Nephron (organoid): ENCODE data around the gene CUBN.
A peak's percentile ranks its signal among the peaks of the same experiment; 100 is the strongest.

Source experiments
- H3K27ac Mint-ChIP-seq, 3 experiments: 2 replicates each; pipeline ENCODE4 v1.8.0; 2020; ENCODE audit warnings: mixed read lengths in 3 of 3, mild to moderate bottlenecking in 2 of 3, moderate library complexity in 1 of 3
- H3K27me3 Mint-ChIP-seq: 2 replicates; pipeline ENCODE4 v1.8.0; 2021; ENCODE audit warnings: low read depth, mild to moderate bottlenecking, moderate library complexity, mixed read lengths
- H3K36me3 Mint-ChIP-seq: 2 replicates; pipeline ENCODE4 v1.8.0; 2020; ENCODE audit warnings: low read depth, mixed read lengths
- H3K4me1 Mint-ChIP-seq: 2 replicates; pipeline ENCODE4 v1.8.0; 2020; ENCODE audit warnings: mixed read lengths
- H3K4me3 Mint-ChIP-seq, 3 experiments: 2 replicates each; pipeline ENCODE4 v1.8.0; 2020; ENCODE audit warnings: mild to moderate bottlenecking in 3 of 3, mixed read lengths in 3 of 3, moderate library complexity in 2 of 3
- H3K9me3 Mint-ChIP-seq: 2 replicates; pipeline ENCODE4 v1.8.0; 2020; ENCODE audit warnings: mixed read lengths
- CTCF ChIP-seq, 3 experiments: fragments of 200-600 bp; sonication (generic); IDR thresholded peaks; one replicate each; pipeline ENCODE4 v1.5.0; 2021; ENCODE audit warnings: antibody characterized with exemption in 3 of 3; ENCODE audit not compliant: unreplicated experiment in 3 of 3

The CUBN gene

GRCh38 chr10:16996530-16996964, 133.1 kb downstream of the CUBN start:
- Mint-ChIP-seq H3K4me3 (no peak overlapping the region), H3K36me3 (no peaks in the 10 kb centered on the region), H3K27me3 (no peaks in the 10 kb centered on the region), H3K4me1 (peaks cover 30% of the 10 kb centered on the region), H3K9me3 (peaks cover 7% of the 10 kb centered on the region), H3K27ac (peak overlapping the region; percentile 61 to 82 (median 75))
- no peak for TF ChIP-seq CTCF (IDR thresholded peaks at IDR 0.05; ENCODE audit: unreplicated experiment in 3 of 3)

GRCh38 chr10:16995867-16996529, 133.6 kb downstream of the CUBN start:
- H3K4me1 Mint-ChIP-seq: peaks cover 30% of the 10 kb centered on the region
- H3K36me3 Mint-ChIP-seq: peaks cover 3% of the 10 kb centered on the region
- no peak for TF ChIP-seq CTCF (IDR thresholded peaks at IDR 0.05; ENCODE audit: unreplicated experiment in 3 of 3)
- H3K4me3 Mint-ChIP-seq: no peak overlapping the region
- peak overlapping the region; percentile 61 to 82 (median 75) for H3K27ac Mint-ChIP-seq
- H3K9me3 Mint-ChIP-seq: peaks cover 9% of the 10 kb centered on the region
- no peaks in the 10 kb centered on the region for H3K27me3 Mint-ChIP-seq

- H3K27ac Mint-ChIP-seq: peak overlapping the region in 1 of 3 experiments; percentile 77
- peaks cover 3% of the 10 kb centered on the region for H3K36me3 Mint-ChIP-seq
- peaks cover 19% of the 10 kb centered on the region for H3K4me1 Mint-ChIP-seq
- no peaks in the 10 kb centered on the region for H3K27me3 Mint-ChIP-seq
- H3K4me3 Mint-ChIP-seq: no peak overlapping the region
- TF ChIP-seq CTCF (IDR thresholded peaks at IDR 0.05; ENCODE audit: unreplicated experiment in 3 of 3): no peak
- peaks cover 9% of the 10 kb centered on the region for H3K9me3 Mint-ChIP-seq
Observed at GRCh38 chr10:16993186-16993585, 136.4 kb downstream of the CUBN start.

GRCh38 chr10:16992611-16993119, 136.9 kb downstream of the CUBN start:
- no peak for TF ChIP-seq CTCF (IDR thresholded peaks at IDR 0.05; ENCODE audit: unreplicated experiment in 3 of 3)
- peaks cover 19% of the 10 kb centered on the region for H3K4me1 Mint-ChIP-seq

GRCh38 chr10:16991011-16991410, 138.6 kb downstream of the CUBN start:
- peaks cover 25% of the 10 kb centered on the region for H3K4me1 Mint-ChIP-seq
- peak overlapping the region in 1 of 3 experiments; percentile 3 for H3K27ac Mint-ChIP-seq
- no peak for TF ChIP-seq CTCF (IDR thresholded peaks at IDR 0.05; ENCODE audit: unreplicated experiment in 3 of 3)
- no peak overlapping the region for H3K4me3 Mint-ChIP-seq
- H3K36me3 Mint-ChIP-seq: peaks cover 3% of the 10 kb centered on the region
- no peaks in the 10 kb centered on the region for H3K27me3 Mint-ChIP-seq
- peaks cover 9% of the 10 kb centered on the region for H3K9me3 Mint-ChIP-seq

More at GRCh38 chr10:16992611-16993119, 136.9 kb downstream of the CUBN start:
- peaks cover 3% of the 10 kb centered on the region for H3K36me3 Mint-ChIP-seq
- peak overlapping the region; percentile 37 to 80 (median 77) for H3K27ac Mint-ChIP-seq
- no peaks in the 10 kb centered on the region for H3K27me3 Mint-ChIP-seq
- H3K4me3 Mint-ChIP-seq: peak overlapping the region in 1 of 3 experiments; percentile 44
- peaks cover 9% of the 10 kb centered on the region for H3K9me3 Mint-ChIP-seq
